ENCODE results near the gene SDF2.

Gene SDF2

DNA sequence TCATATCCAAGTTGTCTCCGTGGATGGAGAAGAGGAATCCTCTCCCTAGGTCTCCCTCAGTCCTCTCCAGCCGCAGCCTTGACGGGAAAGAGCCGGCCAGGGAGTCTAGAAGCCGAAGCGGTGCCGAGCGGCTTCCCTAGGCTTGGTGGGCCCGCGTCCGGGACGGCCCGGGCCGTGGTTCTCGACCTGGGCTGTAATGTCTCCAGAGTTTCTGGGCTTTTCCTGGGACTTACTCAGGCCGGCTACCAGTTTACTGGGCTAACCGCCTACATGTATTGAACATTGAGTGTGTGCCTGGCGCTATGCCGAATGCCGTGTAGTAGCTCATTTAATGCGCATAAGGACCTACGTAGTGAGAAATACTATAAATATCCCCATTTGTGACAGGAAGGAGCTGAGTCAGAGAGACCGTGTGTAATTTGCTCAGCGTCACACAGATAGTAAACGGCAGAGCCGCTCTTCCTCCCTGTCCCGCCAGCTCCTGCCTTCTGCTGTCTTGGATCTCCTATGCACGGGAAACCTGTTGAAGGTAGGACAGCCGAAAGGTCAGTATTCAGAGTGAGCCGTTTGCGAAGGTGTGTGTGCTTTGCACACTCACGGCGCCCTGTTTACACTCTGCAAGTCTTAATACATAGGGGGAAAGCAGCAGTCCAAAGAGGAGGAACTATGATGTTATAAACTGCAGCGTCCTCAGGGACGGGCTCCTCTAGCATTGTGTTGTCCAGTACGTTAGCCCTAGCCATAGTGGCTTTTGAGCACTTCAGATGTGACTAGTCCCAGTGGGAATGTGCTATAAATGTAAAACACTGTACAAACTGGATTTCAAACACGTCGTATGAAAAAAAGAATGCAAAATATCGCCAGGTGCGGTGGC is 62.2 kb downstream of the SDF2 start:
- H3K4me3 ChIP-seq (replicated peaks in 1 of 2; ENCODE audit: low read depth in 2 of 2, low read length in 2 of 2), result peak overlapping the region; percentile 77 to 80
- peak; percentile 87 to 95 for DNase-seq (ENCODE audit: low read depth in 2 of 2)

GRCh38 chr17:28598799-28599310 is 62.9 kb downstream of the SDF2 start, which contains the start of gene SPAG5:
Gene SPAG5, minus strand, starts transcription at chr17:28599025. Its CDS starts 79 bp downstream, at chr17:28598946.
- H3K4me3 ChIP-seq (replicated peaks in 1 of 2; ENCODE audit: low read depth in 2 of 2, low read length in 2 of 2), result peak within 1 kb of the TSS; percentile 77 to 80
- TF ChIP-seq, protein P1, sequence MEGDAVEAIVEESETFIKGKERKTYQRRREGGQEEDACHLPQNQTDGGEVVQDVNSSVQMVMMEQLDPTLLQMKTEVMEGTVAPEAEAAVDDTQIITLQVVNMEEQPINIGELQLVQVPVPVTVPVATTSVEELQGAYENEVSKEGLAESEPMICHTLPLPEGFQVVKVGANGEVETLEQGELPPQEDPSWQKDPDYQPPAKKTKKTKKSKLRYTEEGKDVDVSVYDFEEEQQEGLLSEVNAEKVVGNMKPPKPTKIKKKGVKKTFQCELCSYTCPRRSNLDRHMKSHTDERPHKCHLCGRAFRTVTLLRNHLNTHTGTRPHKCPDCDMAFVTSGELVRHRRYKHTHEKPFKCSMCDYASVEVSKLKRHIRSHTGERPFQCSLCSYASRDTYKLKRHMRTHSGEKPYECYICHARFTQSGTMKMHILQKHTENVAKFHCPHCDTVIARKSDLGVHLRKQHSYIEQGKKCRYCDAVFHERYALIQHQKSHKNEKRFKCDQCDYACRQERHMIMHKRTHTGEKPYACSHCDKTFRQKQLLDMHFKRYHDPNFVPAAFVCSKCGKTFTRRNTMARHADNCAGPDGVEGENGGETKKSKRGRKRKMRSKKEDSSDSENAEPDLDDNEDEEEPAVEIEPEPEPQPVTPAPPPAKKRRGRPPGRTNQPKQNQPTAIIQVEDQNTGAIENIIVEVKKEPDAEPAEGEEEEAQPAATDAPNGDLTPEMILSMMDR (IDR thresholded peaks at IDR 0.05; ENCODE audit: low read depth, low read length), result no peak
- DNase-seq (ENCODE audit: low read depth in 2 of 2), result peak; percentile 91 to 93

More for the DNA sequence above, 62.2 kb downstream of the SDF2 start:
- TF ChIP-seq, protein P1 (IDR thresholded peaks at IDR 0.05; ENCODE audit: low read depth, low read length), result no peak

DNA sequence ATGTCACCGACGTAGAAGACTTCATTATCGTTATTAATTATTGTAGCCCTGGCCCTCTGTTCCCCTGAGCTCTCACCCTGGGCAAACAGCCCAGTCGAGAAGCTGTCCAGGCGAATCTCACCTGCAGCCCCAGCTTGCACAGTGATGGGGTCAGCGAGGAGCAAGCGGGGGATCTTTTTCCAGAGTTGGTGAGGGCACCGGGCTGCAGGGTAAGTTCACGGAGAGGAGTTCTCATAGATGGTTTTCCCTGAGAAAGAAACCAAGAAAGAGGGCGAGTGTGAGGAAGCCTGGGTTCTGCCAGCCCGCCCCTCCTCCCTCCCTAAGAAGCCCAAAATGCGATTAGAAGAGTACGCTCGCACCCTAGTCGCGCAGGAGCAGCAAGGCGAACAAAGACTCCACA is 63.3 kb downstream of the SDF2 start:
- TF ChIP-seq, protein P1 (IDR thresholded peaks at IDR 0.05; ENCODE audit: low read depth, low read length), result no peak
- H3K4me3 ChIP-seq (replicated peaks in 1 of 2; ENCODE audit: low read depth in 2 of 2, low read length in 2 of 2), result peak overlapping the region; percentile 77 to 80
- DNase-seq (ENCODE audit: low read depth in 2 of 2), result no peak

Data from cardiac fibroblast (primary cell).